ENCODE data around the gene TTLL8. TPM values are rescaled to one million over a fixed set of nuclear protein-coding genes. Genes with fewer than 3 reads are reported as not detected.

TTLL8 gene
- total and polyA plus RNA-seq, 5 donors, result not detected

- WGBS, result 68% methylated on average over 13 of the region's 13 CpGs
- H3K27me3 ChIP-seq (ENCODE audit: control insufficient read depth, insufficient read depth), result no peaks in the 10 kb centered on the region
- intact Hi-C loops (cut with DNase I), result no loop called here
These were observed 32.1 kb downstream of the TTLL8 start for GRCh38 chr22:50025993-50026392.

GRCh38 chr22:50022171-50022819, 35.8 kb downstream of the TTLL8 start:
- Histone ChIP-seq H3K9me3 (ENCODE audit: control insufficient read depth, low read length) (no peaks in the 10 kb centered on the region), H3K27me3 (ENCODE audit: control insufficient read depth, insufficient read depth) (no peaks in the 10 kb centered on the region), H3K4me1 (ENCODE audit: control insufficient read depth, insufficient read depth, low read length) (no peaks in the 10 kb centered on the region), H3K27ac (ENCODE audit: low read length) (no peak overlapping the region), H3K4me3 (ENCODE audit: low read length) (no peak overlapping the region)
- WGBS, result 86% methylated on average over 14 of the region's 14 CpGs
- DNase-seq, result no peak
- intact Hi-C loops (cut with DNase I), result no loop called here
- no peak for ATAC-seq

More at GRCh38 chr22:50025993-50026392, 32.1 kb downstream of the TTLL8 start:
- no peak overlapping the region for H3K27ac ChIP-seq (ENCODE audit: low read length)
- no peaks in the 10 kb centered on the region for H3K4me1 ChIP-seq (ENCODE audit: control insufficient read depth, insufficient read depth, low read length)
- H3K9me3 ChIP-seq (ENCODE audit: control insufficient read depth, low read length), result no peaks in the 10 kb centered on the region
- ATAC-seq, result no peak
- no peak overlapping the region for H3K4me3 ChIP-seq (ENCODE audit: low read length)
- no peak for DNase-seq

- no peak for ATAC-seq
- H3K27me3 ChIP-seq (ENCODE audit: control insufficient read depth, insufficient read depth), result no peaks in the 10 kb centered on the region
- no peak overlapping the region for H3K27ac ChIP-seq (ENCODE audit: low read length)
- no peak for DNase-seq
- H3K4me1 ChIP-seq (ENCODE audit: control insufficient read depth, insufficient read depth, low read length), result no peaks in the 10 kb centered on the region
- WGBS, result 90% methylated on average over 15 of the region's 15 CpGs
- intact Hi-C loops (cut with DNase I), result no loop called here
- no peak overlapping the region for H3K4me3 ChIP-seq (ENCODE audit: low read length)
- no peaks in the 10 kb centered on the region for H3K9me3 ChIP-seq (ENCODE audit: control insufficient read depth, low read length)
These were observed 37.5 kb downstream of the TTLL8 start for GRCh38 chr22:50020606-50021005.

GRCh38 chr22:50019316-50019715, 38.8 kb downstream of the TTLL8 start:
- intact Hi-C loops (cut with DNase I), result no loop called here
- ATAC-seq (no peak), DNase-seq (no peak)
- Histone ChIP-seq H3K4me1 (ENCODE audit: control insufficient read depth, insufficient read depth, low read length) (no peaks in the 10 kb centered on the region), H3K27ac (ENCODE audit: low read length) (no peak overlapping the region), H3K4me3 (ENCODE audit: low read length) (no peak overlapping the region), H3K9me3 (ENCODE audit: control insufficient read depth, low read length) (no peaks in the 10 kb centered on the region), H3K27me3 (ENCODE audit: control insufficient read depth, insufficient read depth) (no peaks in the 10 kb centered on the region)
- WGBS, result 67% methylated on average over 3 of the region's 3 CpGs

- H3K27me3 ChIP-seq (ENCODE audit: control insufficient read depth, insufficient read depth), result no peaks in the 10 kb centered on the region
- DNase-seq, result no peak
- H3K4me3 ChIP-seq (ENCODE audit: low read length), result no peak overlapping the region
- no peaks in the 10 kb centered on the region for H3K9me3 ChIP-seq (ENCODE audit: control insufficient read depth, low read length)
- 63% methylated on average over 11 of the region's 11 CpGs for WGBS
- H3K27ac ChIP-seq (ENCODE audit: low read length), result no peak overlapping the region
- intact Hi-C loops (cut with DNase I), result no loop called here
- ATAC-seq, result no peak
- no peaks in the 10 kb centered on the region for H3K4me1 ChIP-seq (ENCODE audit: control insufficient read depth, insufficient read depth, low read length)
These were observed 39.4 kb downstream of the TTLL8 start for GRCh38 chr22:50018608-50019285.

- no peak for ATAC-seq
- DNase-seq, result no peak
- Histone ChIP-seq H3K27ac (ENCODE audit: low read length) (no peak overlapping the region), H3K9me3 (ENCODE audit: control insufficient read depth, low read length) (no peaks in the 10 kb centered on the region), H3K4me1 (ENCODE audit: control insufficient read depth, insufficient read depth, low read length) (no peaks in the 10 kb centered on the region), H3K4me3 (ENCODE audit: low read length) (no peak overlapping the region), H3K27me3 (ENCODE audit: control insufficient read depth, insufficient read depth) (no peaks in the 10 kb centered on the region)
- WGBS, result 86% methylated on average over 6 of the region's 6 CpGs
- intact Hi-C loops (cut with DNase I), result no loop called here
These were observed 40.3 kb downstream of the TTLL8 start for GRCh38 chr22:50017701-50018224.

- no peaks in the 10 kb centered on the region for H3K27me3 ChIP-seq (ENCODE audit: control insufficient read depth, insufficient read depth)
- ATAC-seq, result peak in 1 of 2 donors; percentile 15
- DNase-seq, result no peak
These were observed 41.0 kb downstream of the TTLL8 start for GRCh38 chr22:50016988-50017700.

GRCh38 chr22:50016308-50016987, 41.6 kb downstream of the TTLL8 start:
- intact Hi-C loops (cut with DNase I), result no loop called here
- Histone ChIP-seq H3K9me3 (ENCODE audit: control insufficient read depth, low read length) (no peaks in the 10 kb centered on the region), H3K27me3 (ENCODE audit: control insufficient read depth, insufficient read depth) (no peaks in the 10 kb centered on the region), H3K4me1 (ENCODE audit: control insufficient read depth, insufficient read depth, low read length) (no peaks in the 10 kb centered on the region), H3K27ac (ENCODE audit: low read length) (no peak overlapping the region), H3K4me3 (ENCODE audit: low read length) (no peak overlapping the region)
- WGBS, result 85% methylated on average over 20 of the region's 20 CpGs
- peak in 1 of 2 donors; percentile 10 for ATAC-seq
- DNase-seq, result no peak

More at GRCh38 chr22:50016988-50017700, 41.0 kb downstream of the TTLL8 start:
- WGBS, result 76% methylated on average over 21 of the region's 21 CpGs
- intact Hi-C loops (cut with DNase I), result no loop called here
- Histone ChIP-seq H3K27ac (ENCODE audit: low read length) (no peak overlapping the region), H3K9me3 (ENCODE audit: control insufficient read depth, low read length) (no peaks in the 10 kb centered on the region), H3K4me3 (ENCODE audit: low read length) (no peak overlapping the region), H3K4me1 (ENCODE audit: control insufficient read depth, insufficient read depth, low read length) (no peaks in the 10 kb centered on the region)

- WGBS, result 39% methylated on average over 30 of the region's 30 CpGs
- intact Hi-C loops (cut with DNase I), result no loop called here
- no peak for ATAC-seq
- no peaks in the 10 kb centered on the region for H3K27me3 ChIP-seq (ENCODE audit: control insufficient read depth, insufficient read depth)
- H3K9me3 ChIP-seq (ENCODE audit: control insufficient read depth, low read length), result no peaks in the 10 kb centered on the region
- no peaks in the 10 kb centered on the region for H3K4me1 ChIP-seq (ENCODE audit: control insufficient read depth, insufficient read depth, low read length)
- no peak overlapping the region for H3K4me3 ChIP-seq (ENCODE audit: low read length)
- H3K27ac ChIP-seq (ENCODE audit: low read length), result no peak overlapping the region
- peak in 2 of 3 donors; percentile 41 to 59 for DNase-seq
These were observed 42.4 kb downstream of the TTLL8 start for GRCh38 chr22:50015451-50016307.

Data from right cardiac atrium (tissue), 5 donors.